NB4 (cell line): ENCODE results near the gene PRR5L.
A peak's percentile ranks its signal among the peaks of the same experiment; 100 is the strongest.

Source experiments
- DNase-seq: peaks from one replicate; pipeline ENCODE4 v3.0.0; 2010; ENCODE audit warnings: low read depth
- H3K4me3 ChIP-seq: one replicate; pipeline ENCODE4 v1.5.1; 2011; ENCODE audit warnings: mild to moderate bottlenecking, low read depth, low read length, moderate library complexity
- CTCF ChIP-seq: IDR thresholded peaks from one replicate; pipeline ENCODE4 v1.5.1; 2012; ENCODE audit warnings: low read depth, low read length
- MAX ChIP-seq: IDR thresholded peaks from 2 replicates; pipeline ENCODE4 v1.6.1; 2011; ENCODE audit warnings: low read depth, low read length
- MYC ChIP-seq: IDR thresholded peaks from 2 replicates; pipeline ENCODE4 v1.6.1; 2011; ENCODE audit warnings: low read depth, low read length
- POLR2A ChIP-seq: IDR thresholded peaks from 2 replicates; pipeline ENCODE4 v1.6.1; 2011; ENCODE audit warnings: mild to moderate bottlenecking; ENCODE audit not compliant: insufficient read length; ENCODE audit errors: extremely low read depth

The PRR5L gene

DNA sequence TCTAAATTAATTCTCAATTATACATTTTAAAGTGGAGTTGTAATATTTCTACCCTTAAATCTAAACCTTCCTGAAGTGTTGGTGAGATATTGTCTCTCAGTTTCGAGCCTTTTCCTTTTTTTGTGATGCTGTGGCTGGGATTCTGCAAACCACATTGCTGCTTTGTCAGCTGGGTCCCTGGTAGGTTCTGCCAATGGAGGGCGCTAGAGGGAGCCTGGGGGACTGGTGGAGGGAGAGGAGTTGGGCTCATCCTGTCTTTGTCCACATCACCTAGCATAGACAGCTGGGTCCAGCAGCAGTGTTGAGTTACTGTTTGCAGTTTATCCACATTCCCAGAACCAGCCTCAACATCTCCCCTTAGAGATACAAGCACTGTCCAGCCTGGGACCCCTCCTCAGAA lies 173.0 kb downstream of the PRR5L start:
- no peak overlapping the region for H3K4me3 ChIP-seq
- TF ChIP-seq MYC (no peak), CTCF (peak; percentile 29)
- DNase-seq: peak; percentile 29

DNA sequence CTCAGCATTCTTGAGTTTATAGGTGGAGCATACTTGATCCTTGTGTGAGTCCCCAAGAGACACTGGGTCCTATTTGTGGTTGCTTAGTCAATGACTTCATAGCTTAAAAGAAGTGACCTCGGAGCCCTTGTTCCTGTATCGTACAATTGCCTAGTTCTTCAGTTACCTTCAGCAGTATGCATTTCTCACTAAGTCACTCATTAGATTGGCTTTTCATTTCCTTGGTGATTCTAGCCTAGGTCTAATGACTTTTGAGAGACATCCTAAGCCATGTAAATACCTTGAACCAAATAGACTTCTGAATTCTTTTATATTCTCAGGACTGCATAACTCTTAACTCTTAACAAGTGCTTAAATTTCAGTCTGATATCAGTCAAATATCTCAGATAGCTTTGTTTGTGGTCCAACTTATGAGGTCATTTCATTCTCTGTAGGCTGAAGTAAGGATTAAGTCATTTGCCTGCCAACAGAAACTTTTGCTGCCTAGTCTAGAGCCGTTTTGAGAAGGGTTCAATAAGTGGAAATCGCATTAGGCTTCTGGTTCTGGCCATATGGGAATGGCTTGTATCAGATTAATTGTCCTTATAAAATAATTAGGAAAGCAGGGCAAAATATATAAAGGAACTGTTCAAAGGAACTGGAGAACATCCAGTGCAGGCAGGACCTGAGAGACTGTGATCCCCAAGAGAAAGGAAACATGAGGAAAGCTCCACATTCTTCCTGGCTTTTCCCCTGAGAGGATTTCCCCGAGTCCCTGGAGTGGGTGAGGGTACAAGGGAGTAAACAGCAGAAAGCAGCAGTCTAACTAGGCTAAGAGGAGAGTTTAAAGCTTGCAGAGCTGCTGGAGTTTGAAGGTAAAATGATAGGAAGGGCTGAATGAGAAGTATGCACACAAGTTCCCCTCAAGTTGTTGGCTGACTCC lies 174.1 kb downstream of the PRR5L start:
- TF ChIP-seq MYC (no peak), POLR2A (no peak), CTCF (no peak), MAX (no peak)
- peak; percentile 55 for DNase-seq
- H3K4me3 ChIP-seq: no peak overlapping the region

- DNase-seq: no peak
- no peak for TF ChIP-seq MYC
- no peak for TF ChIP-seq MAX
- TF ChIP-seq POLR2A: no peak
- no peak for TF ChIP-seq CTCF
- H3K4me3 ChIP-seq: no peak overlapping the region
Observed at GRCh38 chr11:36471577-36471976, 175.5 kb downstream of the PRR5L start.

DNA sequence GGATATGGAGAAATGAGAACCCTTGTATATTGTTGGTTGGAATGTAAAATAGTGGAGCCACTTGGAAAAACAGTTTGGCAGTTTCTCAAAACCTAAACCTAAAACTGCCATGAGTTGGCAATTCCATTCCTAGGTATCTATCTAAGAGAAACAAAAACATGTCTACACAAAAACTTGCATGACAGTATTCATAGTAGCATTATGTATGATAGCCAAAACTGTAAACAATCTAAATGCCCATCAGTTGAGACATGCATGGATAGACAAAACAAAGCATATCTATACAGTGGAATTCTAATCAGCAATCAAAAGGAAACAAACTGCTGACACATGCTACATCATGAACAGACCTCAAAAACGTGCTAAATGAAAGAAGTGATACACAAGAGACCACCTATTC lies 179.1 kb downstream of the PRR5L start:
- DNase-seq: no peak
- no peak for TF ChIP-seq MAX
- no peak for TF ChIP-seq CTCF
- no peak for TF ChIP-seq POLR2A
- TF ChIP-seq MYC: no peak
- no peak overlapping the region for H3K4me3 ChIP-seq

GRCh38 chr11:36478700-36479329 lies 182.7 kb downstream of the PRR5L start:
- peak; percentile 59 for DNase-seq
- H3K4me3 ChIP-seq: no peak overlapping the region
- TF ChIP-seq MAX (0 out of 2 replicates have a peak, but pooled peaks have one; percentile 11), CTCF (peak; percentile 54), POLR2A (no peak), MYC (no peak)
